Naive B cell (primary cell): ENCODE measurements around the gene PPP2R5C. TPM values are rescaled to one million over a fixed set of nuclear protein-coding genes. Genes with fewer than 3 reads are reported as not detected.
A peak's percentile ranks its signal among the peaks of the same experiment; 100 is the strongest.

Experiments used
- ATAC-seq, 2 donors: fragments of 150-1000 bp; cut with Tn5 transposase; 2 replicates each; pipeline ENCODE4 v1.10.0; 2021; ENCODE audit warnings: low read depth in 2 of 2, mild to moderate bottlenecking in 2 of 2, moderate library complexity in 2 of 2
- DNase-seq: peaks from one replicate; pipeline ENCODE4 v3.0.0; 2022
- H3K27ac Mint-ChIP-seq, 6 donors: one replicate each; pipeline ENCODE4 v1.8.0; 2020 to 2022; ENCODE audit warnings: mild to moderate bottlenecking in 6 of 6, mixed read lengths in 6 of 6, moderate library complexity in 5 of 6, inconsistent platforms in 2 of 6
- H3K27me3 Mint-ChIP-seq, 3 donors: one replicate each; pipeline ENCODE4 v1.8.0; 2021 to 2022; ENCODE audit warnings: mixed read lengths in 3 of 3, mild to moderate bottlenecking in 1 of 3
- H3K36me3 Mint-ChIP-seq, 2 donors: one replicate each; pipeline ENCODE4 v1.8.0; 2020 to 2022; ENCODE audit warnings: mixed read lengths in 2 of 2, inconsistent platforms in 1 of 2, mild to moderate bottlenecking in 1 of 2
- H3K4me1 Mint-ChIP-seq, 3 donors: one replicate each; pipeline ENCODE4 v1.8.0; 2020 to 2022; ENCODE audit warnings: mixed read lengths in 3 of 3, inconsistent platforms in 1 of 3, mild to moderate bottlenecking in 1 of 3, moderate library complexity in 1 of 3
- H3K4me3 Mint-ChIP-seq, 8 donors: one replicate each; pipeline ENCODE4 v1.8.0; 2020 to 2022; ENCODE audit warnings: mild to moderate bottlenecking in 8 of 8, mixed read lengths in 8 of 8, moderate library complexity in 8 of 8, inconsistent platforms in 2 of 8
- H3K9me3 Mint-ChIP-seq, 7 donors: one replicate each; pipeline ENCODE4 v1.8.0; 2020 to 2022; ENCODE audit warnings: mixed read lengths in 7 of 7, mild to moderate bottlenecking in 5 of 7, inconsistent platforms in 2 of 7, moderate library complexity in 1 of 7
- polyA plus RNA-seq, 6 donors: library from polyadenylated mRNA; unstranded; fragments of 300-500 nt; fragmentation: Illumina TruSeq; gene quantifications; one replicate each; pipeline ENCODE4 v1.2.3, GENCODE V29; 2021; ENCODE audit warnings: low read depth in 6 of 6

Gene PPP2R5C
- polyA plus RNA-seq, 6 donors from 2014 or later: 64.5 to 117 (median 92.9) TPM

- Mint-ChIP-seq H3K9me3 (peaks cover 0 to 3% (median 0%) of the 10 kb centered on the region in 7 donors), H3K27ac (peak overlapping the region in 2 of 6 donors; percentile 18 to 34), H3K27me3 (peaks cover 5 to 14% (median 11%) of the 10 kb centered on the region in 3 donors), H3K4me1 (peaks cover 6 to 17% (median 16%) of the 10 kb centered on the region in 3 donors), H3K36me3 (no peaks in the 10 kb centered on the region), H3K4me3 (peak overlapping the region in 5 of 8 donors; percentile 7 to 70 (median 50))
- no peak for DNase-seq
- no peak for ATAC-seq
These were observed 30.8 kb upstream of the PPP2R5C start for GRCh38 chr14:101730626-101731186.

- no peaks in the 10 kb centered on the region for H3K36me3 Mint-ChIP-seq
- peaks cover 5 to 14% (median 11%) of the 10 kb centered on the region in 3 donors for H3K27me3 Mint-ChIP-seq
- H3K4me1 Mint-ChIP-seq: peaks cover 6 to 17% (median 16%) of the 10 kb centered on the region in 3 donors
- peak; percentile 94 to 96 for ATAC-seq
- peak overlapping the region in 7 of 8 donors; percentile 7 to 73 (median 51) for H3K4me3 Mint-ChIP-seq
- peaks cover 0 to 3% (median 0%) of the 10 kb centered on the region in 7 donors for H3K9me3 Mint-ChIP-seq
- H3K27ac Mint-ChIP-seq: peak overlapping the region in 4 of 6 donors; percentile 18 to 91 (median 74)
- DNase-seq: peak; percentile 43
These were observed 30.1 kb upstream of the PPP2R5C start for GRCh38 chr14:101731187-101732080.

DNA sequence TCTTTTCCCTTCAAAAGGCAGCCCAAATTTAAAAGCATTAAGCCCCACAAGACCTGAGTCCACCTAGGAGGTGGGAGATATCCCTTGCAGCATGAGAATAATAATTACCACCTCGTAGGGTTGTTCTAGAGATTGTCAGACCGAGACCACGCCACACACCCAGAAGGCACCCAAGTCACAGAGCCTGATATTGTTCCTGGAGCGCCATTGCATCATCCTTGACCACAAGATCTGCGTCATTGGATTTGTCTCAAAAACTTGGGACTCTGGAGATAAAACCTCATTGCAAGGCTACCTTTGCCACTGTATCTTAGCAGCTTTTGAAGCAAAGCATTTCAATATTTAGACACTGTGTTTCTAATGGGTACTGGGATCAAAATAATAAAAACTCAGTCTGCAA, 29.4 kb upstream of the PPP2R5C start:
- Mint-ChIP-seq H3K27me3 (peaks cover 5 to 13% (median 9%) of the 10 kb centered on the region in 3 donors), H3K9me3 (peaks cover 0 to 2% (median 0%) of the 10 kb centered on the region in 7 donors), H3K4me3 (no peak overlapping the region), H3K27ac (no peak overlapping the region), H3K36me3 (no peaks in the 10 kb centered on the region), H3K4me1 (peaks cover 6 to 17% (median 16%) of the 10 kb centered on the region in 3 donors)
- no peak for DNase-seq
- no peak for ATAC-seq

DNA sequence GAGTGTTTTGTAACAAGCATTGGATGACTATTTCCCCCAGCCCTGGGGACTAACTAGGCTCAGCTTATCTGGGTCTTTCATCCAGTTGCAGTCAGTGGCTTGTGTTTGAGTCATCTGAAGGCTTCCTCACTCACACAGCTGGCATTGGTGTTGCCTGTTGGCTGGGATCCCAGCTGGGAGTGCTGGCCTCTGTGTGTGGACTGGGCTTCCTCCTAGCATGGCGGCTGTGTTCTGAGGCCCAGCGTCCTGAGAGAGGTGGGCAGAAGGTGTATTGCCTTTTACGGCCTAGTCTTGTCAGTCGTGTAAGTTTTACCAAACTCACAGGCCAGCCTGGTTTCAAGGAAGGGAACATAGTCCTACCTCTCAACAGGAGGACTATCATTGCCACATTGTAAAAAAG, 28.3 kb upstream of the PPP2R5C start:
- DNase-seq (no peak), ATAC-seq (no peak)
- no peak overlapping the region for H3K4me3 Mint-ChIP-seq
- H3K9me3 Mint-ChIP-seq: peaks cover 0 to 2% (median 0%) of the 10 kb centered on the region in 7 donors
- no peaks in the 10 kb centered on the region for H3K36me3 Mint-ChIP-seq
- H3K27ac Mint-ChIP-seq: no peak overlapping the region
- H3K27me3 Mint-ChIP-seq: peaks cover 6 to 15% (median 15%) of the 10 kb centered on the region in 3 donors
- peaks cover 6 to 17% (median 16%) of the 10 kb centered on the region in 3 donors for H3K4me1 Mint-ChIP-seq

GRCh38 chr14:101734246-101734847, 27.2 kb upstream of the PPP2R5C start:
- ATAC-seq: no peak
- Mint-ChIP-seq H3K4me3 (no peak overlapping the region), H3K27ac (no peak overlapping the region), H3K36me3 (peaks cover under 1 to 5% of the 10 kb centered on the region in 2 donors), H3K9me3 (peaks cover 0 to 5% (median 2%) of the 10 kb centered on the region in 7 donors), H3K4me1 (peaks cover 6 to 17% (median 16%) of the 10 kb centered on the region in 3 donors), H3K27me3 (peaks cover 4 to 26% (median 17%) of the 10 kb centered on the region in 3 donors)
- no peak for DNase-seq

DNA sequence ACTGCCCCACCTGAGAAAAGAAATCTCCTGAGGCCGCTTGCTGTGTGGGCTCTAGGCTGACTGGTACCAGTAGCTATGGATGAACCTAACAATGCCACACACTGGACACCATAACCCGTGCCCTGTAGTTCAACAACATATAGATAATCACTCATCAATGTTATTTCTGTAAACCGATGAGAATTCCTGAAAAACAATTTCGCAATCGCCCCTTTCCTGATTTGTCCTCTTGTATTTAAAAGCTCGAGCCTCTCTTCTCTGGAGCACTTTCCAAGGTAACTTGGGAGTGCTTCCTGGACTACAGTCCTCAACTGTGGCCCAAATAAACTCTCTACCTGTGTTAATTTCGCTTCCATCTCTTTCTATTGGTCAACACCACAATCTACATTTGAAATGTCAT, 26.1 kb upstream of the PPP2R5C start:
- ATAC-seq (no peak), DNase-seq (no peak)
- H3K4me1 Mint-ChIP-seq: peaks cover 6 to 17% (median 16%) of the 10 kb centered on the region in 3 donors
- H3K4me3 Mint-ChIP-seq: no peak overlapping the region
- peaks cover 12 to 16% of the 10 kb centered on the region in 2 donors for H3K36me3 Mint-ChIP-seq
- peaks cover 4 to 16% (median 12%) of the 10 kb centered on the region in 7 donors for H3K9me3 Mint-ChIP-seq
- H3K27ac Mint-ChIP-seq: peak overlapping the region in 1 of 6 donors; percentile 40
- peaks cover 12 to 35% (median 24%) of the 10 kb centered on the region in 3 donors for H3K27me3 Mint-ChIP-seq

- Mint-ChIP-seq H3K27me3 (peaks cover 13 to 35% (median 24%) of the 10 kb centered on the region in 3 donors), H3K9me3 (peaks cover 4 to 22% (median 18%) of the 10 kb centered on the region in 7 donors), H3K27ac (no peak overlapping the region), H3K4me1 (peaks cover 6 to 15% (median 14%) of the 10 kb centered on the region in 3 donors), H3K36me3 (peaks cover 14 to 22% of the 10 kb centered on the region in 2 donors), H3K4me3 (no peak overlapping the region)
- no peak for DNase-seq
- no peak for ATAC-seq
These were observed 25.4 kb upstream of the PPP2R5C start for GRCh38 chr14:101736071-101736470.

DNA sequence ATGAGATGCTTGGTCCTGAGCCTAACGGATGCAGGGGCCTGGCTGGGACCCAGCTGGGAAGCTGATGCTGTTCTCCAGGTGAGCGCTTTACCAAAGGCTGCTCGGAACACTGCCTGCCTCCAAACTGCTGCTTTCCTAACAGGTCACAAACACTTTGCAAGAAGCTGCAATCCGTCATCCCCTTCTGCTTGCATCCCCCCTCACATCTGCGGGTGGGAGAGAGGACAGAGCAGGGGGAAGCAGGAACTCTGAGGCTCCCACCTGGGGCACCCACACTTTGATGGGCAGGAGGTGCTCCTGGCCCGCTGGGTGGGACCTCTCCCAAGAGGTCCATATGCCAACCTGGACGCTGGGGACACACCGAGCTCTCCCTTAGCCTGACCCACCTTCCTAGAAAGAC, 24.9 kb upstream of the PPP2R5C start:
- H3K4me1 Mint-ChIP-seq: peaks cover under 1 to 10% (median 9%) of the 10 kb centered on the region in 3 donors
- H3K36me3 Mint-ChIP-seq: peaks cover 18 to 27% of the 10 kb centered on the region in 2 donors
- no peak overlapping the region for H3K4me3 Mint-ChIP-seq
- peaks cover 13 to 40% (median 24%) of the 10 kb centered on the region in 3 donors for H3K27me3 Mint-ChIP-seq
- peaks cover 5 to 27% (median 22%) of the 10 kb centered on the region in 7 donors for H3K9me3 Mint-ChIP-seq
- ATAC-seq (no peak), DNase-seq (no peak)
- no peak overlapping the region for H3K27ac Mint-ChIP-seq

DNA sequence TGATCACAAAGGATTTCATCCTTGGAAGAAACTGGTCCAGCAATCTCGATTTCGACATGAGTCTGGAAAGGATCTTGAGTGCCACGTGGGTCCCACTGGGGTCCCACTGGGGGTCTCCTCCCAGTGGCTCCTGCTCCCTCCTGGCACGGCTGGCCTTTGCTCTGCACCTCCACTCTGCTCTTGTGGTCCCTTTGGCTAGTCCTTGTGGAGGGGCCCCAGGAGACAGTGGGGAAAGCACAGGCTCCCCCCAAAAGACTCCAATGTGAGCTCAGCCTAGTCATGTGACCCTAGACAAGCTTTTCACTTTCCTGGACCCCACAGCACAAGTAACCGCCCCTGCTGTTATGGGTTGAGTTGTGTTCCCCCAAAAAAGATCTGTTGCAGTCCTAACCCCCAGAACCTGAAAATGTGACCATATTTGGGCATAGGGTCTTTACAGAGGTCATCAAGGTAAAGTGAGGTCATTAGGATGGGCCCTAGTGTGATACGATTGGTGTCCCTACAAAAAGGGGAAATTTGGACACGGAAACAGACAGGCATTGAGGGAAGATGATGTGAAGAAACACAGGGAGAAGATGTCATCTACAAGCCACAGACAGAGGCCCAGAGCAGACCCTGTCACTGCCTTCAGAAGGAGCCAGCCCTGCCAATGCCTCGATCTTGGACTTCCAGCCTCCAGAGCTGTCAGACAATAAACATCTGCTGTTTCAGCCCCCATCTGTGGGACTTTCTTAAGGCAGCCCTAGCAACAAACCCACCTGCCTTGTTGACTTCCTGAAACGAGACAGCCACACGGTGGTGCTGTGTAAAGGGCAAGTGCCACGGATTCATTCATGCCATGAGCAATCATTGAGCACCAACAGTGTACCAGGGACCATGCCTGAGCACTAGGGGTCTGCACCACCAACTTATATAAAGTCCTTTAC, 23.8 kb upstream of the PPP2R5C start:
- H3K4me1 Mint-ChIP-seq: no peaks in the 10 kb centered on the region
- H3K27ac Mint-ChIP-seq: peak overlapping the region in 3 of 6 donors; percentile 2 to 69 (median 54)
- DNase-seq (no peak), ATAC-seq (peak; percentile 45 to 52)
- peaks cover 8 to 38% (median 32%) of the 10 kb centered on the region in 7 donors for H3K9me3 Mint-ChIP-seq
- peaks cover 21 to 33% of the 10 kb centered on the region in 2 donors for H3K36me3 Mint-ChIP-seq
- H3K27me3 Mint-ChIP-seq: peaks cover 16 to 49% (median 24%) of the 10 kb centered on the region in 3 donors
- no peak overlapping the region for H3K4me3 Mint-ChIP-seq

- no peak for DNase-seq
- Mint-ChIP-seq H3K36me3 (peaks cover 21 to 33% of the 10 kb centered on the region in 2 donors), H3K27me3 (peaks cover 24 to 52% (median 24%) of the 10 kb centered on the region in 3 donors), H3K9me3 (peaks cover 8 to 40% (median 34%) of the 10 kb centered on the region in 7 donors), H3K4me1 (no peaks in the 10 kb centered on the region), H3K27ac (no peak overlapping the region), H3K4me3 (no peak overlapping the region)
- ATAC-seq: no peak
These were observed 22.7 kb upstream of the PPP2R5C start for GRCh38 chr14:101738703-101739320.

GRCh38 chr14:101739446-101740141, 21.9 kb upstream of the PPP2R5C start:
- H3K4me1 Mint-ChIP-seq: no peaks in the 10 kb centered on the region
- ATAC-seq (no peak), DNase-seq (no peak)
- H3K36me3 Mint-ChIP-seq: peaks cover 21 to 33% of the 10 kb centered on the region in 2 donors
- peaks cover 8 to 40% (median 35%) of the 10 kb centered on the region in 7 donors for H3K9me3 Mint-ChIP-seq
- H3K4me3 Mint-ChIP-seq: no peak overlapping the region
- H3K27ac Mint-ChIP-seq: no peak overlapping the region
- H3K27me3 Mint-ChIP-seq: peaks cover 24 to 60% (median 26%) of the 10 kb centered on the region in 3 donors
